Suppressor macrophage treated with lipopolysaccharide for 1 hour (primary cell): ENCODE measurements around the gene RPL13A.
"Not testable (repeated sequence)": the region's sequence is repeated elsewhere in the genome, so short reads cannot be mapped to it uniquely, and the experiment has no call there.

ENCODE experiments used
- DNase-seq, 3 donors: peaks; one replicate each; pipeline ENCODE4 v3.0.0-alpha.2; 2020 to 2022

Gene RPL13A

GRCh38 chr19:49487277-49488045 lies at the start of gene RPL13A:
Gene RPL13A (plus strand): TSS chr19:49487608. CDS start chr19:49487630, 22 bp downstream.
- peak; percentile 100 for DNase-seq

GRCh38 chr19:49438261-49438660 lies 49.1 kb upstream of the RPL13A start:
- no peak for DNase-seq

GRCh38 chr19:49439836-49440235 lies 47.6 kb upstream of the RPL13A start:
- no peak for DNase-seq

- DNase-seq: no peak
These were observed 46.8 kb upstream of the RPL13A start for GRCh38 chr19:49440439-49441209.

GRCh38 chr19:49441210-49441959 lies 46.0 kb upstream of the RPL13A start, which contains the start of gene SLC17A7:
Gene SLC17A7 (minus strand): TSS chr19:49441527. CDS start chr19:49441379, 148 bp downstream.
- peak; percentile 43 to 80 (median 60) for DNase-seq

- DNase-seq: no peak
These were observed 45.5 kb upstream of the RPL13A start for GRCh38 chr19:49441960-49442350.

GRCh38 chr19:49442354-49442753 lies 45.1 kb upstream of the RPL13A start:
- DNase-seq: peak; percentile 18 to 48 (median 35)

- peak; percentile 83 to 96 (median 90) for DNase-seq
These were observed 44.5 kb upstream of the RPL13A start for GRCh38 chr19:49442771-49443365.

- peak; percentile 96 to 97 (median 97) for DNase-seq
These were observed 43.9 kb upstream of the RPL13A start for GRCh38 chr19:49443366-49444099.

GRCh38 chr19:49444100-49444700 lies 43.2 kb upstream of the RPL13A start:
- DNase-seq: not testable (repeated sequence)

GRCh38 chr19:49445997-49446396 lies 41.4 kb upstream of the RPL13A start:
- peak in 1 of 3 donors; percentile 27 for DNase-seq

GRCh38 chr19:49447485-49448431 lies 39.6 kb upstream of the RPL13A start:
- DNase-seq: peak in 1 of 3 donors; percentile 17

GRCh38 chr19:49448432-49448786 lies 39.0 kb upstream of the RPL13A start:
- no peak for DNase-seq

GRCh38 chr19:49450405-49450804 lies 37.0 kb upstream of the RPL13A start:
- no peak for DNase-seq

GRCh38 chr19:49451430-49452181 lies 35.8 kb upstream of the RPL13A start, which contains the start of gene PIH1D1:
Gene PIH1D1 (minus strand): TSS chr19:49451814. CDS start chr19:49451574, 240 bp downstream.
- peak; percentile 98 to 100 (median 99) for DNase-seq

GRCh38 chr19:49453013-49453756 lies 34.2 kb upstream of the RPL13A start, which contains the start of gene ALDH16A1:
Gene ALDH16A1 (plus strand): TSS chr19:49453225. CDS start chr19:49453332, 107 bp downstream.
- peak; percentile 99 for DNase-seq

- DNase-seq: no peak
These were observed 33.6 kb upstream of the RPL13A start for GRCh38 chr19:49453757-49454240.

GRCh38 chr19:49455773-49456172 lies 31.6 kb upstream of the RPL13A start:
- no peak for DNase-seq
